Urothelium cell line (cell line): Measurements from ENCODE around the gene KCNH1.

ENCODE experiments used
- DNase-seq: peaks from one replicate; pipeline ENCODE4 v3.0.0; 2011; ENCODE audit warnings: low spot score, mixed read lengths
- FAIRE-seq: peaks from 2 replicates; lab custom pipeline; 2011; peaks lifted over from hg19 to GRCh38; lab: Jason Lieb, UNC

Gene KCNH1

DNA sequence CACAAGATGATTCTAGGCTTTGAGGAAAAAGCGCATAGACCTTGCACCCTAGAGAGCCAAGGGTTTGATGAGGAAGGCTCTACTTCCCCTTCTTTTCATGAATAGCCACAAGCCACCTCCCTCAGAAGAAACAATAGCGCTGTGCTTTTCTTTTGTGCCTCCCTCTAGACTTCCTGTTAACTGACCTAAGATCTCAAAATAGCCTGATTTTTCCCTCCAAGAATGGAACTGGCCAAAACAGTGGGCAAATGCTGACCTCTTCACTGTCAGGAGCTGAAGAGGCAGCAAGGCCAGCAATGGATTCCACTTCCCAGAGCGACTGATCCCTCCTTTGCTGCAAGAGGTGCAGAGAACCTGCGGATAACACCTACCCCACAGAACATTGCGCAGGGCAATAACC, 362.8 kb downstream of the KCNH1 start:
- no peak for DNase-seq
- no peak for FAIRE-seq

DNA sequence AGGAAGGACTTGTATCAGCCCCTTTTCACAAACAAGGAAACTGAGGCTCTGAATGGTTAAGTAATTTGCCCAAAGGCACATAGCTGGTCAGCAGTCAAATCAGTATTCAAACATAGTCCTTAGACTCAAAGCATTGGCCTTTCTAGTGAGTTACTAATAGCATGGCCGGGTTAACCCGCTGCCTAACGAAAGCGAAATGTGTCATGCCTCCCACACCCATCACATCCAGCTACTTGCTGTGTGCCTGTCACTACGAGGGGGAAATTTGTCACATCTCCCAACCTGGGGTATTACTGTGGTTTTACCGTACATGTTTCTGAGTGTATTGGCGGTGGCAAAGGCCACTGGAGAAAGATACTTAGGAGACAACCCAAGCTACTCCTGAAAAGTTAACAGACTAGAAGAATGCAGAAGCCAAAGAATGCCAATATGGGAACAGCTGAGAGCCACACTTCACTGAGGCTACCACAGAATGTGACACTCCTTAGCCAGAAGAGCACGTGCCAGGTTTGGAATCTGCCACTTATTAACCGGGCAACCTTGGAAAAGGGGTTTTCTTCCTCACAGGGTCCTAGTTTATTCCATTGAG, 363.5 kb downstream of the KCNH1 start:
- no peak for FAIRE-seq
- no peak for DNase-seq

DNA sequence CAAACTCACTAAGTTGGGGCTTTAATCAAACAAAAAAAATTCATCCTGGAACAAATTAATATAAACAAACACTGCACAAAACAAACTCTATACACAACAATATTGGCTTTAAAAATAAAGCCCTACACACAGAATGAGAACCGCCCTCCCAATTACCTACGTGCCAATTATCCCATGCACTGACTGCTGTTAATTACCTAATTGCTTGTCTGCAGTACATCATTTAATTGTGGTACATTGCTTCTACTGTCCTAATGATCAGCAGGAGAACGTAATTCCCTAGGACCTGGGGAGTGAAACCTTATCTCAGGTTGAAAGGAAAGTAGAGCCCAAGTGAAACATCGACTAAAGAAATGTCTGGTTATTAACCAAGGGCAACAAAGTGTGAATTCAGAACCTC, 364.5 kb downstream of the KCNH1 start:
- FAIRE-seq: no peak
- DNase-seq: no peak

DNA sequence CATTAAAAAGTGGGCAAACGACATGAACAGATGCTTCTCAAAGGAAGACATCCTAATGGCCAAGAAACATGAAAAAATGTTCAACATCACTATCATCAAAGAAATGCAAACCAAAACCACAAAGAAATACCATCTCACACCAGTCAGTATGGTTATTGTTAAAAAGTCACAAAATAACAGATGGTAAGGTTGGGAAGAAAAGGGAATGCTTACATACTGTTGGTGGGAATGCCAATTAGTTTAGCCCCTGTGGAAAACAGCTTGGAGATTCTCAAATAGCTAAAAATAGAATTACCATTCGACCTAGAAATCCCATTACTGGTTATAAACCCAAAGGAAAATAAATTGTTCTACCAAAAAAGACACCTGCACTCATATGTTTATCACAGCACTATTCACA, 369.4 kb downstream of the KCNH1 start:
- DNase-seq (no peak), FAIRE-seq (no peak)

DNA sequence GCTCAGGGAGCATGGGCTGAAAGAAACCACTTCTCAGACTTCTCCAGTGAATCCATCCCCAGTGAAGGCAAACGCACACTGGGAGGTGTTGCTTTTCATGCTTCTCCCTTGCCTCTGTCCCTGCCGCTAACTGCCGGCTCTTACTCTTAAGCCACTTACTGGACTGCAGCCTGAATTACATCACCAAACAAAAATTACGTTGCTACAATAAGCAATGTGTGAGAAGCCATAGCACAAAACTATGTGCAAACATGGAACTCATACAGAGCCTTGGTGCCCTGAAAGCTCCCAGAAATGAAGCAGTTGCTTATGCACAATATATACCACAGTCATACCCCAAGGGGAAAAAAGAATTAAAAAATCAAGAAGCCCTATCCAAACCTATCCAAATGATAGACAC, 375.2 kb downstream of the KCNH1 start:
- DNase-seq (no peak), FAIRE-seq (no peak)

DNA sequence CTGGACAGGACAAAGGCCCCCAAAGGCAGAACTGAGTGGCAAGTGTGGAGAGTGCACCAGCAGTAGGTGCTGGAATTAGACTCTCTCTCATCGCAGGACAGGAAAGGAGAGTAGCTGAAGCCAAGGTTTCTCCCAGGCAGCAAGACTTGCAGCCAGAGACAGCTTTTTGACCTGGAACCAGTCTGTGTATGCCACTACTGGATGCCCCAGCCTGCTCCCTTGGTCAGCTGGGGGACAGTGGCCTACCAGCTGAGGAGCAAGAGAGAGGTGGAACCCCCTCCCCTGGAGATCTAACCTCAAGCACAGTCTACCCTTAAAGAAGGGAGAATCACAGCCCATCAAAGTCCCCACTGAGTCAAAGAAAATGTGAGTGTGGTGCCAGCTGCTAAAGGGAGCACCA, 375.7 kb downstream of the KCNH1 start:
- FAIRE-seq (no peak), DNase-seq (no peak)

DNA sequence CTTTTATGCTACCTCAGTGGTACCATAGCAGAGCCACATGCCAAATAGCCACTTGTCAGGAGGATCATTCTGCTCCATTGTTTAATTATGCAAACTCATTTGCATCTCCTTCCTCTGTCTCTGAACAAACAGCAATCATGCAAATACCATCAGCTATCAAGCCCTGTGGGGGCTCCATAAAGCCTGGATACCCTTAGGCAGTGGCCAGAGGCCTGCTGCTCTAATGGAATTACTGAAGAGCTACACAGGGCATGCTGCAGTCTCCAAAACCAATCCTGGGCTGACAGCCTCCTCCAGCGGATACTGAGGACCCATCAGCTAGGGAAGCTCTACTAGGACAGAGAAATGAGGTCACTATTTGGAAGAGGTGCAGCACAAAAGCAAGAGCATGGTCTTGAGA, 376.3 kb downstream of the KCNH1 start:
- DNase-seq (no peak), FAIRE-seq (no peak)

DNA sequence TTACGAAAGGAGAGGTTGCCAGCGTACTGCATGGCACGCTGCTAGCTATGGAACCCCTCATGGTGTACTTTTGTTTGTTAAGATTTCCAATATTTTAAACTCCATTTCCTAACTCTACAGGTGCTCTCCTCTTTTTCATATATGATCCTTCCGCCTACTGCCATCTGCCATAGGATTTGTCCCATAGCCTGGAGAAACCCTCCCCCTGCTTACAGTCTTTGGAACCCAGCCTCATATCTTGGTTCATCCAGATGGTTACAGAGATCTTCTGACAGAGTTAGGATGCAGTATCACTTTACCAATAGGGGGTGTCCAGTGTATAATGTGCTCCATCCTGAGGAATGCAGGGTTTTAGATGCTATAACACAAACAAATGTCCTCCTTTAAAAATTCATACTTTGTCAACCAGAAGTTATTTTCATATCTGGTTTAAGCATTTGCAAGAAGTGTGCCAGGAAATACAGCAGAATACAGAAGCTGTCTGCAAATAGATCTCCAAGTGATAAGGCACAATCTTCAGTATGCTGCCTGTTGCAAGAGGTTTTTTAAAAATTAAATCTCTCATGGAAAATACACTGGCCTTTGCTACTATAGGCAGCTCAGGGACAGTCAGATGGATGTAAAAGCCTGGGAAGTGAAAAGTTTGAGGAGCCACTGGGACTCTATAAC, 377.8 kb downstream of the KCNH1 start:
- DNase-seq: no peak
- no peak for FAIRE-seq

DNA sequence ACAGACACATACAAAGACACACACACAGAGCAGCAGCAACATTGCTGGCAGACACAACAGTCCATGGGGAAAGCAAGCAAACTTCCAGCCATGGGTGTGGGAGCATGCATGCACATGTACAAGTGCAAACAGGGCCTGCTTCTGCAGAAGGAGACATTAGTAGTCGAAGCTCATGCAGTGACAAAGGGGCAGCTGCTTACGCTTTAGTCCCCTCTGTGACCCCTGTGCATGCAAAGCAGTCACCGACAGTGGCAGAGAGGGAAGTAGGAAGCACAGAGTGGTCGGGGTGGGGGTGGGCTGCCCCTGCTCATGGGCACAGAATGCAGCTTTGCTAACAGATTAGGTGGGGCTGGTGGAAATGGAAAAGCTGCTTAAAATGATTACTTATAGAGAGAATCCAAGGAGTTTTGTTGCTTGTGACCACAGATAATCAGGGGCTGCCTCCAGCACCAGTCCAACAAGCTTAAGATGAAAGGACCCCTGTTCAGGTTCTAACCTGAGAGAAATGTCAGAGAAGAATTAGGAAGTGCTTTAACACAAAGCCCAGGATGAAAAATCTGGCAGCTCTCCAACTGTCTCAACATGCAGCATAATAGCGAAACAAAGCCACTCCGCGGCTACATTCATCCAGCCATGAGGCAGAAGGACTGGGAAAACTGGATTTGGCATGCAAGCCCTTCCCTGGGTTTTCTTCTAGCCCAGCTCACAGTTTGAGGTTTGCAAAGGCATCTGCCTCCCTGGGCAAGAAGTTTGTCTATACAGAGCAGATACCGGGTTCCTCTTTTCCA, 378.9 kb downstream of the KCNH1 start:
- no peak for FAIRE-seq
- DNase-seq: no peak

DNA sequence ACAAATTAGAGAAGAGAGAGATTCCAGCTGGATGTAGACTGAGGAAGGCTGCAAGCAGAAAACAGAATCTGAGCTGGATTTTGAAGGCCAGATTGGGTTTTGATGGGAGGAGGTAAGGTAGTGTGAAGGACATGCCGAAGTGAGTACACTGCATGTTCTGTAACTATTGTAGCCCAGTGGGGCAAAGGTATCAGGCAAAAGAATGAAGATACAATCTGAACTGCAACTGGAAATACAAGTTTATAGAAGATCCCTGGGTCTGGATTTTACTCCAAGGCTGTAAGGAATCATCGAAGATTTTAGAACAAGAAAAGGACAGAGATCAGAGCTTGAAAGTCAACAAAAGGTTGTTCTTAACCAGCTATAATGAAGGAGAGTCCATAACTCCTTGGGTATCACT, 382.0 kb downstream of the KCNH1 start:
- DNase-seq (no peak), FAIRE-seq (no peak)

DNA sequence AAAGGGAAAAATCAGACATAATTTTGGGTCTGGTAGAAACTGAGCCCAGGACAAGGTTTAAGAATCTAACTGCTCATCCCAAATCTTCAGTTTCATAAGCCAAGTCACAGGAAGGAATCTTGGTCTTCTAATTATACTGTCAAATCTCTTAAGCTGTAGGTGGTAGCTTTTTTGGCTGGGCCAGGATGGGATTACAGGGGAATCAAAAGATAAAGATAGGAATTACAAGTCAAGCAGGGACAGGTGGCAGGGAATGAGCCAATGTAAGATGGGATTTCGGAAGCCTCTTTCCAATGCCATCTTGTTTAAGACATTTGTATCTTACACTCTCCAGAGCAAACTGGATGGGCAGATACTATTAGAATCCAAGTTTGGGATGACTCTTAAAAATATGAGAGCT, 383.5 kb downstream of the KCNH1 start:
- DNase-seq: no peak
- no peak for FAIRE-seq

DNA sequence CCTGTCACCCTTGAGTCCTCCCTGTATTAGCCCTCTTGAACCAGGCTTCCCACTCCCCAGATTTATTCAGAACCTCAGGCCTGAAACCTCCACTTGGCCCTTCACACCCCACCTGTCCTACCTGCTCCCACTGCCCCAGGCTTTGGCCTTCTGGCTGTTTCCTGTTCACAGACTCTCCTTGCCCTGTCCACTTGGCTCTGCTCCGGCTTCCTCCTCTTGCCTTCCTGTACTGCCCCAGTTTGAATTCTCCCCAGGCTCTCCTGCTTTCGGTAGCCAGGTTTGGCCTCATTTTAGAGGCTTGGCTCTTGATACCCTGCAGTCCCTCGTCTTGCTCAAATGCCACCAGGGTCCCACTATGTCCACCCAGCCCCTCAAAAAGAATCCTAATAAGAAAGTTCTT, 385.2 kb downstream of the KCNH1 start:
- no peak for DNase-seq
- no peak for FAIRE-seq

DNA sequence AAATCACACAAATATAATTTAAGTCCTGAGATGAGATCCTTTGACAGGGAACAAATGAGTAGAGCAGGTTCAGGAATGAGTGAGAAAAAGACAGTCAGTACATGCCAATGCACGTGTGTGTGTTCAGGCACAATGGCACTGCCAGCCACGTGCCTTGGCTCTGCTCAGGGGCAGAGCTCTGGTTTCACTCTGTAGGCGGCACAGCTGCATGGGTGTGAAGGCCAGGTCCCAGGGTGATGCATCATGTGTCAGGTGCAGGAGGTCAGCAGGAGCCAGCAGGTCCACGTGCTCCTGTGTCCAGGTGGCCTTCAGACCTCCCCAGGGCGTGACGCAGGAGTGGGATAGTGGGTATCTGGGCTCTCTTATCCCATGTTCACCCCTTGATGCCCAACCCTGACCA, 386.1 kb downstream of the KCNH1 start:
- FAIRE-seq (no peak), DNase-seq (no peak)

DNA sequence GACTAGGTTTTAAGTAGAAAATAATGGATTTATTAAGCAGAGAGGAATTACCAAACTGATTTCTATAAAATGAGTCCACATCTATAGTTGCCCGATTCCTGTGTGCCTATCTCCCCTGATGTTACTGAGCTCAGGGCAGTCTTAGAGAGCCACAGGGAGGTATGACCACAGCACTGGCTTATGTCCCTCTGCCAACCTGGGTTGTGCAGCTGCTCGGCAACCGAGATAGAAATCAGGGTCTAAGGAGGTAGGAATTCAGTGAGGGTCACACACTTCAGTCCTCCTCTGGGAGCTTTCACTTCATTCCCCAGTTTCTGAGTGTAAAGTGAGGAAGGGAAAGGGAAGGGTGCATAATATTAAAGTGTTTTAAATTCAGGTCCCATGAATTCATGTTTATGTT, 386.8 kb downstream of the KCNH1 start:
- no peak for DNase-seq
- FAIRE-seq: no peak

DNA sequence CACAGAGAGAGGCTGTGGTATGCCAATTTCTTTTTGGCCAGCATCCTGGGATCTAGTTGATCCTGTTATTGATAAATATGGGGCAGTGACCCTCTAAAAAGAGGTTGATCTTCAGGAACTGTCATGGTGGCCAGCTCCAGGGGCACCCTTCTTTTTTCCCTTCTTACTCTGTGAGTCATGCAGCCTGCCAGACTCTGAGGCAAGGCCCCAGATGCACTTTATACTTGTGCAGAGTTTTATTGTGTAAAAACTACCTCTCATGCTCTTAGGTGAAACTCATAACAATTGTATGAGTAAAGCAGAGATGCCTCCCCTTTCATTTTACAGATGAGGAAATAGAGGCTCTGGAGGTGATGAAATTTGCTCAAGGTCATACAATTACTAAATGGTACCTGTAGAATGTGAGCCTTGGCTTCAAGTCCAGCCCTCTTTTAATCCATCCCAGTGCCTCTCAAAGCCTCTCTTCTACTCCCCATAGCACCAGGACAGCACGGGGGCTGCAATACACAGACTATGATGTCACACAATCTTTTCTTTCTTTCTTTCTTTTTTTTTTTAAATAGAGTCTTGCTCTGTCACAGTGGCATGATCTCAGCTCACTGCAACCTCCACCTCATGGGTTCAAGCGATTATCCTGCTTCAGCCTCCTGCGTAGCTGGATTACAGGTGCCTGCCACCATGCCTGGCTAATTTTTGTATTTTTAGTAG, 387.8 kb downstream of the KCNH1 start:
- FAIRE-seq (no peak), DNase-seq (no peak)

DNA sequence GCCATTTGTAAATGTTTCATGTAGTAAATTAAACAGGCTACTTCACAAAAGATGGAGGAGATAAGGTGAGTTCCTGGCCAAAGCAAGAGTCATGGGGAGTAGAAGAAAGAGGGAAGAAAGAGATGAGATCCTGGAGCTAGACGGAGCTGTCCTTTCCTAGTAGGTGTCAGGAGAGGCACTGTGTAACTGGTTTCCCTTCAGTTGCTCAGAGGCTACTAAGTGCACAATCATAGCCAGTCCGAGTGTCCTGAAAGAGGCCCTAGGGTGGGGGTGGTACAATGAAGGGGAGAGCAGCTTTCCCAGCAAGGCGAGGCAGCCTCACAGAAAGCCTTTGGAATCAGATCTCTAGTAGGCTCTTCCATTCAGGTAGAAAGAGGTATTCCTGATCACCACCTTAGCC, 390.9 kb downstream of the KCNH1 start:
- no peak for DNase-seq
- no peak for FAIRE-seq

DNA sequence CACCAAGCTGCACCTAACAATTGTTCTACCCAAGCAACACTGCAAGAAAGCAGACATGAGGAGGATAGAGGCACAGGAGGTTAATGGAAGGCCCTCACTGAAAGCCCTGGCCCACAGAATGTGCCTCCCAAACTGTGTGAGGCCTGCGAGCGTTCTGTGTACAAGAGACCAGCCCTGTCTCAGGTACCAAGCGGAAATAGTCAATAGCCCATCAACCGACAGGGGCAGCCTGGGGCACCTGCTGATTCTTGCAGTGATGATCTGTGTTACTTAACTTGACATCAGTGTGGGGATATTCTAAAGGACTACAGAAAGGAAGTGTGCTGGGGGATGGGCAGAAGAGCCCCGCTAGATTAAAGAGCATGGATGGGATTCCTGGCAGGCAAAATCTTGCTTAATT, 392.4 kb downstream of the KCNH1 start:
- no peak for FAIRE-seq
- no peak for DNase-seq

DNA sequence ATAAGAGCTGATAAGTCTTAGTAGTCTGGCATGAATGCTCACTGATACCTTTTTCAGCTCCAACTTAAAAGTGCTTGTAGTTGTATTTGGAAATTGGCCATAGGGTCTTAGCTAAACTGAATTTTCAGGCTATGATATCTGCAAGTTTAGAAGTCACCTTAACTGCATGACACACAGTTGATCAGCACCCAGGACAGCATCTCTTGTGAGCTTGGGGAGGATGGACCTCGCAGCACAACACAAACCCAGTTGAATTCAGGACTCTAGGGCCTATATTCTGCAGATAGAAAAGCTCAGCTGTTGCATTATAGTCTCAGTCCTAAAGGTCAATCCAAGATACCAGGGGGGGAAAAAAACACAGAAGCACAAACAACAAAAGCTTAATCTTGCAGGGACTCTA, 394.3 kb downstream of the KCNH1 start:
- DNase-seq: no peak
- no peak for FAIRE-seq

DNA sequence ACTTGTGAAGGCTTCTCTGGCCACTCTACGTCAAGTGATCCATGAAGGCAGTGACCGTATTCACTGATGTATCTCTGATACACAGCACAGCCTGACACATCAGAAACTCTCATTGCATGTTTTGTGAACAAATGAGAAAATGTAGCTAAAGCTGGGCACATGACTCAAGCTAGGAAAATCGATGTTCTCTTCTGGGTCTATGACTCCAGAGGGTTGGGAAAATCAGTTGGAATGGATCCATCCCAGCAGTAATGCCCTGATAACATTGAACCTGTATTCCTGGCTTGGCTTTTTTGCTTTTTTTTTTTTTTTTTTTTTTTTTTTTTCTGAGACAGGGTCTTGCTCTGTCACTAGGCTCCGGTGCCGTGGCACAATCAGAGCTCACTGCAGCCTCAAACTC, 395.7 kb downstream of the KCNH1 start:
- no peak for FAIRE-seq
- no peak for DNase-seq

DNA sequence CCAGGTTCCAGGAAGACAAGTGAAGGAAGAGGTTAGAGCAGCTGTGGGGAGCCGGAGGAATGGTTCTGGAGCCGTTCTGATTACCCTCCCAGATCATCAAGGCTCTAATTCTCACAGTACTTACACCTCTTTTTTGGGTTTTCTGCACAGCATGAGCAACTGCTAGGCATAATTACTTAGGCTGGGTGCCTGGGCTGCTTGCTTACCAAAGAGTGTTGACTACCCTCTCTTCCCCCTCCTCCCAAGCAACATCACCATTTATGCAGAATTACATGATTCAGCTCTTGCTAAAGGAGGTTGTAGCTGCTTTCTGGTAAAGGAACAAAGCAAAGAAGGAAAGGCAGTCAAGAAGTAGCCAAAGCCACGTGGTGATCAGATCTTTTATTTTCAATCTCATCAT, 397.2 kb downstream of the KCNH1 start:
- DNase-seq: no peak
- no peak for FAIRE-seq

DNA sequence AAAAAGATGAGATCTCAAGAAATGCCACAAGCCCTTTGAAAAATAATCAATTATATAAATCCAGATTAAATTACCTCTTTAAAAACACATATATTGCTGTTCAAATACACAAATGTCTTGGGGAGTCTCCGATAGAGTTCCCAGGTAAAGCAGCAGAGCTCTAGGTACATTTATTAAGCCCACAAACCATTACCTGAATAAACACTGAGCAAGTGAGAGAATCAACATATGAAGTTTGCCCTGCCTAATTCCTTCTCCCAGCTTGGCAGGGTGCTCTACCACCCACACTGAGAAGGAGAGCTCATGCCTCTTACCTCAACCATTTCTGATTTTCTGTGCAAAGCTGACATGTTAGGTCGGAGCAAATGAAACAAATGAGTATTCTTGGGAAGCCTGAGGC, 402.4 kb downstream of the KCNH1 start:
- FAIRE-seq (no peak), DNase-seq (no peak)

DNA sequence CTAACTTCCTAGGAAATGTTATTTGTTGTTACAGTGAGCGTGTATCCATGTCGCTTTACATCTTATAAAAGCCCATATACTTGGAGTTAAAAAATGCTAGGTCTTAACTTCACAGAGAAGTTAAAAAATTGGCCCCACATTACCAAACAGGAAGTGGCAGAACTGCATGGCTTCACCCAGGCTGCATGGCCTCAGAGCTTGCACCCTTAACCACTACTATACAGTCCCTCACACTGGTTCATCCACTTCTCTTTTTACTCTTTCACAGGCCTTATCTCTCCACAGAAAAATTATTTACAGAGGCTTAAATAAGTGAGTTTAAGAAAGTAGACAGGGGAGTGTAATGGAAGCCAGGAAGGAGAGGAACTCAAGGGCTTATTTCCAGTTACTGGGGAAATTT, 402.8 kb downstream of the KCNH1 start:
- FAIRE-seq: no peak

More for the DNA sequence above, 402.8 kb downstream of the KCNH1 start:
- no peak for DNase-seq
